CD4-positive, alpha-beta T cell treated with Interleukin-15 for 4 hours (primary cell): ENCODE results near the gene OLR1.

Experiments
- DNase-seq: peaks from one replicate; pipeline ENCODE4 v3.0.0-alpha.2; 2020; ENCODE audit warnings: low spot score

OLR1 gene

GRCh38 chr12:10153271-10154144 is 18.4 kb downstream of the OLR1 start:
- peak; percentile 72 for DNase-seq

DNA sequence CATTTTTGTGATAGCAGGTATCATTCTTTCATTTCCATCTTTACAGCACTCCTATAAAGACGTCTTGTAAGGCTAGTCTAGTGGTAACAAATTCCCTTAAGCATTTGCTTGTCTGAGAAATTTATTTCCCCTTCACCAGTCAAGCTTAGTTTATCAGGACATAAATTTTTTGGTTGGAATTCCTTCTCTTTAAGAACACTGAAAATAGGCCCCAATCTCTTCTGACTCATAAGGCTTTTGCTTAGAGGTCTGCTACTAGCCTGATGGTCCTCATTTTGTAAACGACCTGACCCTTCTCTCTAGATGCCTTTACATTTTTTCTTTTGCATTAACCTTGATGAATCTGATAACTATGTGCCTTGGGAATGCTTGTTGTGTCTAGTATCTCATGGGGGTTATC is 20.3 kb downstream of the OLR1 start:
- no peak for DNase-seq

DNA sequence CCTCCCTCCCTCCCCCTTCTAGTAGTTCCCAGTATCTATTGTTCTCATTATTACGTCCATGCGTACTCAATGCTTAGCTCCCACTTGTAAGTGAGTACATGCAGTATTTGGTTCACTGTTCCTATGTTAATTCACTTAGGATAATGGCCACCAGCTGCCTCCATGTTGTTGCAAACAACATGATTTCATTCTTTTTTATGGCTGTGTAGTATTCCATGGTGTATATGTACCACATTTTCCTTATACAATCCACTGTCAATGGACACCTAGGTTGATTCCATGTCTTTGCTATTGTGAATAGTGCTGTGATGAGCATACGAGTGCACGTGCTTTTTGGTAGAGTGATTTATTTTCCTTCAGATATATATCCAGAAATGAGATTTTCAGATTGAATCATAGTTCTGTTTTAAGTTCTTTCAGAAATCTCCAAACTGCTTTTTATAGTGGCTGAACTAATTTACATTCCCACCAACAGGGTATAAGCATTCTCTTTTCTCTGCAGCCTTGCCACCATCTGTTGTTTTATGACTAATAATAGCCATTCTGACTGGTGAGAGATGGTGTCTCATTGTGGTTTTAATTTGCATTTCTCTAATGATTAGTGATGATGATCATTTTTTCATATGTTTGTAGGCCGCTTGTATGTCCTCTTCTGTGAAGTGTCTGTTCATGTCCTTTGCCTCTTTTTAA is 24.1 kb downstream of the OLR1 start:
- no peak for DNase-seq

- no peak for DNase-seq
Measured at GRCh38 chr12:10142976-10143589, 28.8 kb downstream of the OLR1 start.

GRCh38 chr12:10140001-10140400 is 31.9 kb downstream of the OLR1 start:
- DNase-seq, result peak; percentile 52

DNA sequence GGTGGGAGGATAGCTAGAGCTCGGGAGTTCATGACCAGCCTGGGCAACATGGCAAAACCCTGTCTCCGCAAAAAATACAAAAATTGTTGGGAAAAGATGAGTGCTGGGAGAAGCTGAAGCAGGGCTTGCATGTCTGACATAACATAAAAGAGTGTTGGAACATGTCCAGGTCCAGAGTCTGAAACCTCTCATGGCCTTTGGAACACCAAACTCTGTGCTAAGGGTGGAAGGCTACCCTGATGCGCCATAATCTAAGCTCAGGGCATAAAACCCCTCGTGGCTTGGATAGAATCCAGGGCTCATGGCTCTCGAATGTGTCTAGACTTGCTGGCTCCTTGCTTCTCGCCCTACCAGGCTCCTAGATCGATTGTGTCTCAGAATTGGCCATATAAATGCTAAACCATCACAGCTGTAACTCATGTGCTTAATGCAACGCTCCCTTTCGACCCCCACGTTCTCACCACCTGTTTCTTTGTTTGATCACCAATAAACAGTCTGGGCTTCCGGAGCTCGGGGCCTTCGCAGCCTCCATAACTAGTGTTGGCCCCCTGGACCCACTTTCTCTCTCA is 35.2 kb downstream of the OLR1 start:
- no peak for DNase-seq

DNA sequence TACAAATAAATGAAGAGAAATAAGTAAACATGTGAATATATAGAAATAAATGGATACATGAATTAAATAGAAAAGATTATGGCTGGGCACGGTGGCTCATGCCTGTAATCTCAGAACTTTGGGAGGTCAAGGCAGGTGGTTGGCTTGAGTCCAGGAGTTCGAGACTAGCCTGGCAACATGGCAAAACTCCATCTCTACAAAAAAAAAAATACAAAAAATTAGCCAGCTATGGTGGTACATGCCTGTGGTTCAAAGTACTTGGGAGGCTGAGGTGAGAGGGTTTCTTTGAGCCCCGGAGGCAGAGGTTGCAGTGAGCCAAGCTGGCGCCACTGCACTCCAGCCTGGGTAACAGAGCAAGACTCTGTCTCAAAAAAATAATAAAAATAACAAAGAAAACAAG is 36.8 kb downstream of the OLR1 start:
- DNase-seq, result no peak

DNA sequence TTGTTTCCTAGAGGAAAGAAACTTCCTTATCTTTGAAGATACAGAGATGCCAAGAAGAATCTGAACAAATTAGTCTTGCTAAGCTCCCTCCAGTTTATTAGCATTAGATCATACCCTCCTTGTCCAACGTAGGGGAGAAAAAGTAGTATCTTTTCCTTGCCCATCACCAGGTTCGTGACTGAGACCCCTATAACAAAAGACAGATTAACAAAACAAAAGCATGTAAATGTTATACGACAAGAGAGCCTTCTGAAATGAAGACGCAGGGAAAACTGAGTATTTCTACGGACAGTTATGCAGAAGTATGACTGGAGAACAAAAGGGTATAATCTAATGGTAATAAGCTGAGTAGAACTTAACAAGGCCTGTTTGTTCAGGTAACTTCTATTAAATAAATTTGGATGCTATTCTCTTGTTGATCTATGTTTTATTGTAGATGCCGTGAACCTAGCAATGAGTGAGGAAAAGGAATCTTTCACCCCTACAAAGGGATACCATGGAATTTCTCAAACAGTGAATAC is 39.0 kb downstream of the OLR1 start:
- no peak for DNase-seq

- DNase-seq, result no peak
Measured at GRCh38 chr12:10131111-10131690, 40.7 kb downstream of the OLR1 start.

- peak; percentile 7 for DNase-seq
Measured at GRCh38 chr12:10130042-10130441, 41.9 kb downstream of the OLR1 start, which contains the start of gene CLEC7A. CLEC7A (minus strand) TSS chr12:10130199; CDS start chr12:10130082, 117 bp downstream.

DNA sequence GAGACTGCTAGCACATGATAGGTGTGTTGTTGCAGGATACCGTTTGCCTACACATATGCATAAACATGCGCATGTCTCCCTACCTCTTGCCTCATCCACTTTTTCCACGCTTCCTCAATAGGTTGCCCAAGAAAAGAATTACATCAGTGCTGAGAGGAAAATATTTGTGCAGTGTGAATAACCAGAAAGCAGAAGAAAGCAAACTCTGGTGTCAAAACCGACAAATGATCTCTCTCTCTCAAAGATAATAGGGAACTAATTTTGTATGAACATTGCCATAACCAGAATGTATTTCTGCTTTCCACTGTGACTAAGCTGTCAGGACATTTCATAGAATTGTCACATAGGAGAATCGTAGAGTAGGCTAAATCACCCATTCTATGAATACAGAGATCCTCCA is 43.2 kb downstream of the OLR1 start:
- DNase-seq, result peak; percentile 2

GRCh38 chr12:10126413-10126812 is 45.5 kb downstream of the OLR1 start:
- no peak for DNase-seq

GRCh38 chr12:10122689-10123088 is 49.2 kb downstream of the OLR1 start:
- DNase-seq, result no peak

DNA sequence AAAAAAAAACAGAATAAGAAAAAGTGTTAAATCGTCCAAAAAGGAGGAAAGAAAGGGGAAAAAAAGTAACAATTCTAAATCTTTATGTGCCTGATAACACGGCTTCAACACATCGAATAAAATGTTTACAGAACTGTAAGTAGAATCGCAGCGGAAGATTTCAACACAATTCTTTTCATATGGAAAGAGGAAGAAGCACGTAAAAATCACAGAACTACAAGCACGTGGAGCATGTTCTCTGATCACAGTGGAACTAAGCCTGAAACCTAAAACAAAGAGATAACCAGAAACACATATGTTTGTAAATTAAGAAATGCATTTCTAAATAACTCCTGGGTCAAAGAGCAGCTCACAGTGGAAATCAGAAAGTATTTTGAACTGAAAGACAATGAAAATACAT is 50.7 kb downstream of the OLR1 start:
- no peak for DNase-seq

GRCh38 chr12:10119066-10119465 is 52.9 kb downstream of the OLR1 start:
- no peak for DNase-seq

GRCh38 chr12:10115890-10116289 is 56.0 kb downstream of the OLR1 start:
- DNase-seq, result no peak

DNA sequence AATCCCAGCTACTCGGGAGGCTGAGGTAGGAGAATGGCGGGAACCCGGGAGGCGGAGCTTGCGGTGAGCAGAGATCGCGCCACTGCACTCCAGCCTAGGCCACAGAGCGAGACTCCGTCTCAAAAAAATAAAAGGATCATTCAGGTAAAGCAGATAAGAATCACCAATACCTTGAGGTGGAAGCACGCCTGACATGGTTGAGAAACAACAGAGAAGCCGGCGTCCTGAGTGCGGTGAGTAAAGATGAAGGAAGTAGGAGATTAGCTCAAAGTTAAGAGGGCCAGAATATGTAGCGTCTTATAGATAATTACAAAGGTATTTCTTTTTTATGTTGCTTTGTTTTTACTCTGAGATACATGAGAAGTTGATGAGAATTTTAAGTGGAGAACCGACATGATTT is 56.6 kb downstream of the OLR1 start:
- DNase-seq, result no peak

DNA sequence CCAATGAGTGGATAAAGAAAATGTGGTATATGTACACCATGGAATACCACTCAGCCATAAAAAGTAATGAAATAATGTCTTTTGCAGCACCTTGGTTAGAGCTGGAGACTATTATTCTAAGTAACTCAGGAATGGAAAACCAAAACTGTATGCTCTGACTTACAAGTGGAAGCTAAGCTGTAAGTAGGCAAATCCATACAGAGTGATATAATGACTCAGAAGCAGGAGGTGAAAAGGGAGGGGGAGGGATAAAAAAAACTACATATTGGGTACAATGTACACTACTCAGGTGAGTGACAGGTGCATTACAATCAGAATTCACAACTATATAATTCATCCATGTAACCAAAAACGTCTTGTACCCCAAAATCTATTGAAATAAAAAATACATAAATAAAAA is 58.0 kb downstream of the OLR1 start:
- DNase-seq, result no peak

DNA sequence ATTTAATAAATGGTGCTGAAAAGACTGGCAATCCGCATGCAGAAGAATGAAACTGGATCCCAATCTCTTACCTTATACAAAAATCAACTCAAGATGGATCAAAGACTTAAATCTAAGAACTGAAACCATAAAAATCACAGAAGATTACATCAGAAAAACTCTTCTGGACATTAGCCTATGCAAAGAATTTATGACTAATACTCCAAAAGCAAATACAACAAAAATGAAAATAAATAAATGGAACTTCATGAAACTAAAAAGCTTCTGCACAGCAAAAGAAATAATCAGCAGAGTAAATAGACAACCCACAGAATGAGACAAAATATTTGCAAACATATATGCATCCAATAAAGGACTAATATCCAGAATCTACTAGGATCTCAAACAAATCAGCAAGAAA is 58.9 kb downstream of the OLR1 start:
- no peak for DNase-seq

GRCh38 chr12:10111451-10111850 is 60.5 kb downstream of the OLR1 start:
- DNase-seq, result no peak

DNA sequence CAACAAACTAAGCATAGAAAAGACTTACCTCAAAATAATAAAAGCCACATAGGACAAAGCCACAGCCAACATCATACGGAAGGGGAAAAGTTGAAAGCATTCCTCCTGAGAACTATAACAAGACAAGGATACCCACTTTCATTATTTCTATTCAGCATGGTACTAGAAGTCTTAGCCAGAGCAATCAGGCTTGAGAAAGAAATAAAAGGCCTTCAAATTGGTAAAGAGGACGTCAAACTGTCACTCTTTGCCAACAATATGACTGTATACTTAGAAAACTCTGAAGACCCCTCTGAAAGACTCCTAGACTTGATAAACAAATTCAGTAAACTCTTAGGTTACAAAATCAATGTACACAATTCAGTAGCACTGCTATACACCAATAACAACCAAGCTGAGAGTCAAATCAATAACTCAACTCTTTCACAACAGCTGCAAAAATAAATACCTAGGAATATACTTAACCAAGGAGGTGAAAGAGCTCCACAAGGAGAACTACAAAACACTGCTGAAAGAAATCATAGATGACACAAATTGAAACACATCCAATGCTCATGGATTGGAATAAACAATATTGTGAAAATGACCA is 61.6 kb downstream of the OLR1 start:
- no peak for DNase-seq
